IMR-90 (cell line): ENCODE data around the gene PAK6. TPM values are rescaled to one million over a fixed set of nuclear protein-coding genes. Genes with fewer than 3 reads are reported as not detected.

Experiments used
- ATAC-seq: fragments of 200-7000 bp; cut with Tn5 transposase; 2 replicates; pipeline ENCODE4 v1.9.1; 2020; ENCODE audit warnings: low read depth, mild to moderate bottlenecking, moderate library complexity
- BruUV-seq: library from RNA; stranded (reverse); fragments of 400-500 nt; replicated peaks from 2 replicates; lab custom pipeline; 2021; lab: Mats Ljungman, UMichigan
- CTCF ChIA-PET: fragments of 300-600 bp; formaldehyde crosslinking; extraction: SDS; loops from one replicate; lab custom pipeline; 2021; ENCODE audit warnings: antibody characterized with exemption; lab: Yijun Ruan, JAX
- POLR2A ChIA-PET: fragments of 300-600 bp; sonication (Branson Sonifier 250); formaldehyde crosslinking; loops from one replicate; lab custom pipeline; 2022; ENCODE audit warnings: antibody characterized with exemption; ENCODE audit not compliant: unreplicated experiment; lab: Charles Lee
- DNase-seq: peaks from one replicate; pipeline ENCODE4 v3.0.0; 2013
- H2AFZ ChIP-seq: replicated peaks from 2 replicates; pipeline ENCODE3; 2013; ENCODE audit warnings: low read length, mild to moderate bottlenecking; ENCODE audit not compliant: poor library complexity
- H2AK5ac ChIP-seq: 2 replicates; pipeline ENCODE4 v1.6.1; 2013; ENCODE audit warnings: low read depth, low read length, inconsistent platforms
- H2AK9ac ChIP-seq: replicated peaks from 2 replicates; pipeline ENCODE3; 2013; ENCODE audit warnings: mild to moderate bottlenecking, low read depth, low read length, moderate library complexity; ENCODE audit not compliant: poor library complexity
- H2BK120ac ChIP-seq: 2 replicates; pipeline ENCODE4 v1.6.1; 2013; ENCODE audit warnings: low read depth, low read length, inconsistent platforms
- H2BK15ac ChIP-seq: 3 replicates; pipeline ENCODE4 v1.6.1; 2013; ENCODE audit warnings: low read depth, low read length, inconsistent platforms
- H2BK20ac ChIP-seq: 2 replicates; pipeline ENCODE4 v1.6.1; 2013; ENCODE audit warnings: low read depth, mild to moderate bottlenecking, inconsistent platforms, low read length, moderate library complexity
- H2BK5ac ChIP-seq: 2 replicates; pipeline ENCODE4 v1.6.1; 2013; ENCODE audit warnings: mild to moderate bottlenecking, low read depth, low read length, inconsistent platforms; ENCODE audit not compliant: poor library complexity, severe bottlenecking
- H3K14ac ChIP-seq: replicated peaks from 2 replicates; pipeline ENCODE4 v1.6.1; 2013; ENCODE audit warnings: low read depth, low read length, inconsistent platforms
- H3K18ac ChIP-seq: 2 replicates; pipeline ENCODE4 v1.6.1; 2013; ENCODE audit warnings: low read depth, low read length, control low read depth
- H3K23ac ChIP-seq: 2 replicates; pipeline ENCODE4 v1.6.1; 2013; ENCODE audit warnings: low read depth, low read length, inconsistent platforms
- H3K27ac ChIP-seq: 2 replicates; pipeline ENCODE4 v1.5.1; 2013; ENCODE audit warnings: mild to moderate bottlenecking, control low read depth, low read length; ENCODE audit not compliant: insufficient read depth
- H3K27me3 ChIP-seq: 2 replicates; pipeline ENCODE4 v1.6.1; 2013; ENCODE audit warnings: low read length; ENCODE audit not compliant: control insufficient read depth, insufficient read depth
- H3K36me3 ChIP-seq: 2 replicates; pipeline ENCODE4 v1.6.1; 2013; ENCODE audit warnings: low read length, mixed read lengths; ENCODE audit not compliant: control insufficient read depth, insufficient read depth
- H3K4ac ChIP-seq: 2 replicates; pipeline ENCODE4 v1.6.1; 2013; ENCODE audit warnings: low read depth, low read length, inconsistent platforms
- H3K4me1 ChIP-seq: 2 replicates; pipeline ENCODE4 v1.6.1; 2013; ENCODE audit warnings: low read length, mixed read lengths; ENCODE audit not compliant: control insufficient read depth, insufficient read depth
- H3K4me2 ChIP-seq: 2 replicates; pipeline ENCODE4 v1.6.1; 2013; ENCODE audit warnings: low read depth, mild to moderate bottlenecking, control low read depth, low read length, moderate library complexity
- H3K4me3 ChIP-seq: 2 replicates; pipeline ENCODE4 v1.5.1; 2013; ENCODE audit warnings: low read depth, mild to moderate bottlenecking, control low read depth, low read length, moderate library complexity; ENCODE audit not compliant: insufficient read depth
- H3K56ac ChIP-seq: 2 replicates; pipeline ENCODE4 v1.6.1; 2013; ENCODE audit warnings: low read length, inconsistent platforms; ENCODE audit not compliant: insufficient read depth; ENCODE audit errors: extremely low read depth
- H3K79me1 ChIP-seq, 2 experiments: 2 replicates each; pipeline ENCODE4 v1.6.1; 2013; ENCODE audit warnings: low read length in 2 of 2, inconsistent platforms in 1 of 2, low read depth in 1 of 2
- H3K9ac ChIP-seq: 2 replicates; pipeline ENCODE4 v1.6.1; 2013; ENCODE audit warnings: low read depth, low read length, control low read depth
- H3K9me1 ChIP-seq: 2 replicates; pipeline ENCODE4 v1.6.1; 2013; ENCODE audit warnings: low read length, inconsistent platforms; ENCODE audit not compliant: insufficient read depth
- H3K9me3 ChIP-seq: 2 replicates; pipeline ENCODE4 v1.6.1; 2013; ENCODE audit warnings: low read length; ENCODE audit not compliant: control insufficient read depth, insufficient read depth
- H4K20me1 ChIP-seq: 2 replicates; pipeline ENCODE4 v1.6.1; 2013; ENCODE audit warnings: low read length, inconsistent platforms; ENCODE audit not compliant: insufficient read depth
- H4K5ac ChIP-seq: 2 replicates; pipeline ENCODE4 v1.6.1; 2013; ENCODE audit warnings: mild to moderate bottlenecking, low read depth, low read length, control low read depth
- H4K8ac ChIP-seq, 2 experiments: 2 replicates each; pipeline ENCODE4 v1.6.1; 2013; ENCODE audit warnings: low read depth in 2 of 2, low read length in 2 of 2, control low read depth in 1 of 2, inconsistent platforms in 1 of 2
- H4K91ac ChIP-seq: 2 replicates; pipeline ENCODE4 v1.6.1; 2013; ENCODE audit warnings: low read depth, low read length, inconsistent platforms; ENCODE audit not compliant: insufficient read depth
- BHLHE40 ChIP-seq: fragments of 150-350 bp; IDR thresholded peaks from 2 replicates; pipeline ENCODE4 v1.6.1; 2016; ENCODE audit warnings: mild to moderate bottlenecking, low read depth, low read length
- CEBPB ChIP-seq: IDR thresholded peaks from 2 replicates; pipeline ENCODE4 v1.6.1; 2012; ENCODE audit warnings: low read depth, low read length, improper control_type of control experiment
- CHD1 ChIP-seq: IDR thresholded peaks from 2 replicates; pipeline ENCODE4 v1.6.1; 2012; ENCODE audit warnings: low read depth, low read length, improper control_type of control experiment
- FOS ChIP-seq: fragments of 150-350 bp; IDR thresholded peaks from 2 replicates; pipeline ENCODE4 v1.6.1; 2016; ENCODE audit warnings: low read depth, low read length
- MAFK ChIP-seq: IDR thresholded peaks from 2 replicates; pipeline ENCODE4 v1.6.1; 2012; ENCODE audit warnings: low read depth, low read length, improper control_type of control experiment
- MAZ ChIP-seq: IDR thresholded peaks from 2 replicates; pipeline ENCODE4 v1.6.1; 2012; ENCODE audit warnings: low read depth, mild to moderate bottlenecking, low read length, improper control_type of control experiment, moderate library complexity, borderline replicate concordance
- MXI1 ChIP-seq: IDR thresholded peaks from 2 replicates; pipeline ENCODE4 v1.6.1; 2012; ENCODE audit warnings: low read depth, mild to moderate bottlenecking, low read length, moderate library complexity, borderline replicate concordance
- NFE2L2 ChIP-seq: fragments of 150-350 bp; IDR thresholded peaks from 2 replicates; pipeline ENCODE4 v1.6.1; 2016; ENCODE audit warnings: low read depth, mild to moderate bottlenecking, low read length
- RAD21 ChIP-seq: IDR thresholded peaks from 2 replicates; pipeline ENCODE4 v1.6.1; 2012; ENCODE audit warnings: low read length, improper control_type of control experiment
- RCOR1 ChIP-seq: IDR thresholded peaks from 2 replicates; pipeline ENCODE4 v1.6.1; 2012; ENCODE audit warnings: mild to moderate bottlenecking, low read length, improper control_type of control experiment; ENCODE audit not compliant: insufficient replicate concordance
- RFX5 ChIP-seq: IDR thresholded peaks from 2 replicates; pipeline ENCODE4 v1.8.0; 2012; ENCODE audit warnings: low read depth, mild to moderate bottlenecking, low read length, moderate library complexity
- SMC3 ChIP-seq: fragments of 150-350 bp; IDR thresholded peaks from 2 replicates; pipeline ENCODE4 v1.6.1; 2016; ENCODE audit warnings: low read depth, mild to moderate bottlenecking, antibody characterized with exemption, low read length, moderate library complexity
- USF2 ChIP-seq: fragments of 150-350 bp; IDR thresholded peaks from 2 replicates; pipeline ENCODE4 v1.6.1; 2017; ENCODE audit warnings: mild to moderate bottlenecking, antibody characterized with exemption, low read length, low read depth
- WGBS, 2 experiments: methylation state at CpG; one replicate each; pipeline versions ENCODE4 v1.1.5 to v1.1.7; 2013; ENCODE audit warnings: missing lambda C conversion rate in 2 of 2; ENCODE audit not compliant: insufficient read length in 1 of 2; ENCODE audit errors: extremely low coverage in 2 of 2; 5-methylcytosine and 5-hydroxymethylcytosine counted together
- dilution Hi-C: fragments of 300-500 bp; cut with HindIII; formaldehyde crosslinking; loops from one replicate; pipeline ENCODE4 v1.14.3; 2018; ENCODE audit warnings: low sequenced_read_pairs; ENCODE audit not compliant: unreplicated experiment
- in situ Hi-C: fragments of 300-500 bp; cut with MboI; formaldehyde crosslinking; loops from 3 replicates; pipeline ENCODE4 v1.14.3; 2019; ENCODE audit warnings: low sequenced_read_pairs, inconsistent platforms, mixed read lengths
- intact Hi-C: fragments of 100-400 bp; cut with micrococcal nuclease; formaldehyde crosslinking; loops from 2 replicates; pipeline ENCODE4 v1.10.0; 2022
- polyA plus RNA-seq, 3 experiments: library from polyadenylated mRNA; depleted of rRNA; stranded (reverse); fragments of >200 nt; gene quantifications; 2 replicates each; pipeline ENCODE4 v1.2.3, GENCODE V29; 2012; ENCODE audit warnings: low replicate concordance in 1 of 3
- total RNA-seq: library from RNA; depleted of rRNA; stranded (reverse); fragments of >200 nt; gene quantifications from 2 replicates; pipeline ENCODE4 v1.2.3, GENCODE V29; 2012
- TF ChIP-seq, protein P1 (sequence below): conservative IDR thresholded peaks from 2 replicates; pipeline ENCODE4 v1.5.1; 2012; ENCODE audit warnings: mild to moderate bottlenecking, low read depth, low read length, improper control_type of control experiment
- TF ChIP-seq, protein P2 (sequence below): fragments of 150-350 bp; IDR thresholded peaks from 2 replicates; pipeline ENCODE4 v1.6.1; 2016; ENCODE audit warnings: low read depth, mild to moderate bottlenecking, low read length, moderate library complexity, borderline replicate concordance

Gene PAK6
- total and polyA plus RNA-seq, 2 of the 4 experiments (the other 2 are of a cell fraction) = 0.21 TPM; not detected in 1

DNA sequence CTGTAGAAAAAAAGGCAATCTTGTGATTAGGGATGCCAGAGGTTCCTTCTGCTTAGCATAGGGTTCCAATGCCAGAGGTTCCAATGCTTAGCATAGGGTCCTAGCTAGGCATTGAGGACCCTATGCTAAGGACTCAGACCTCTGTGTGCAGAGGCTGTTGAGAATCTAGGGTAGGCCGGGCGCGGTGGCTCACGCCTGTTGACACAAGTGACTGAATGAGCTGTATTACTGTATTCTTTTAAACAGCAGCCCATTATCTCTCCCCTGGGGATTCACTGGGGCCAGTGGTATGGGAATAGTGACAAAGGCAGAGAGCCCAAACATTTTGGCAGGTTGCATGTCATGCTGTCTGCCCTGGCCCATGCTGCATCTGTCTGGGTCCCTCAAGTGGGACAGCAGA lies 16.2 kb downstream of the PAK6 start:
- intact Hi-C loops (no loop called here), in situ Hi-C loops (no loop called here), dilution Hi-C loops (no loop called here)
- Histone ChIP-seq H3K27ac (no peak overlapping the region), H3K79me1 (no peaks in the 10 kb centered on the region), H2AK9ac (no peak overlapping the region), H3K56ac (no peak overlapping the region), H3K14ac (no peak overlapping the region), H3K4me3 (no peak overlapping the region), H4K20me1 (no peaks in the 10 kb centered on the region), H3K9me1 (peaks cover 4% of the 10 kb centered on the region; the same call in 1 of the 2 replicates), H4K8ac (no peak overlapping the region), H3K23ac (no peak overlapping the region), H3K4ac (no peak overlapping the region), H2BK120ac (no peak overlapping the region), H2BK20ac (no peak overlapping the region), H4K5ac (no peak overlapping the region), H2AFZ (no peak overlapping the region), H3K27me3 (peaks cover 52% of the 10 kb centered on the region), H3K4me1 (peaks cover 3% of the 10 kb centered on the region; the same call in 1 of the 2 replicates), H3K18ac (no peak overlapping the region), H3K9ac (no peak overlapping the region), H2BK15ac (no peak overlapping the region), H3K36me3 (no peaks in the 10 kb centered on the region), H4K91ac (no peak overlapping the region), H3K4me2 (no peak overlapping the region), H2AK5ac (no peak overlapping the region), H3K9me3 (no peaks in the 10 kb centered on the region), H2BK5ac (no peak overlapping the region)
- no CpG with 5 or more reads among the region's 4 CpGs for WGBS, 2 experiments
- POLR2A ChIA-PET = no interaction called here
- CTCF ChIA-PET = no interaction called here
- DNase-seq = no peak
- ATAC-seq = no peak
- no TSS peak for BruUV-seq
- TF ChIP-seq NFE2L2 = no peak
- TF ChIP-seq FOS = no peak
- no peak for TF ChIP-seq USF2
- no peak for TF ChIP-seq RCOR1
- TF ChIP-seq, protein P1, sequence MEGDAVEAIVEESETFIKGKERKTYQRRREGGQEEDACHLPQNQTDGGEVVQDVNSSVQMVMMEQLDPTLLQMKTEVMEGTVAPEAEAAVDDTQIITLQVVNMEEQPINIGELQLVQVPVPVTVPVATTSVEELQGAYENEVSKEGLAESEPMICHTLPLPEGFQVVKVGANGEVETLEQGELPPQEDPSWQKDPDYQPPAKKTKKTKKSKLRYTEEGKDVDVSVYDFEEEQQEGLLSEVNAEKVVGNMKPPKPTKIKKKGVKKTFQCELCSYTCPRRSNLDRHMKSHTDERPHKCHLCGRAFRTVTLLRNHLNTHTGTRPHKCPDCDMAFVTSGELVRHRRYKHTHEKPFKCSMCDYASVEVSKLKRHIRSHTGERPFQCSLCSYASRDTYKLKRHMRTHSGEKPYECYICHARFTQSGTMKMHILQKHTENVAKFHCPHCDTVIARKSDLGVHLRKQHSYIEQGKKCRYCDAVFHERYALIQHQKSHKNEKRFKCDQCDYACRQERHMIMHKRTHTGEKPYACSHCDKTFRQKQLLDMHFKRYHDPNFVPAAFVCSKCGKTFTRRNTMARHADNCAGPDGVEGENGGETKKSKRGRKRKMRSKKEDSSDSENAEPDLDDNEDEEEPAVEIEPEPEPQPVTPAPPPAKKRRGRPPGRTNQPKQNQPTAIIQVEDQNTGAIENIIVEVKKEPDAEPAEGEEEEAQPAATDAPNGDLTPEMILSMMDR = no peak
- TF ChIP-seq RAD21 = no peak
- no peak for TF ChIP-seq RFX5
- TF ChIP-seq CHD1 = no peak
- no peak for TF ChIP-seq MAFK
- TF ChIP-seq BHLHE40 = no peak
- TF ChIP-seq, protein P2, sequence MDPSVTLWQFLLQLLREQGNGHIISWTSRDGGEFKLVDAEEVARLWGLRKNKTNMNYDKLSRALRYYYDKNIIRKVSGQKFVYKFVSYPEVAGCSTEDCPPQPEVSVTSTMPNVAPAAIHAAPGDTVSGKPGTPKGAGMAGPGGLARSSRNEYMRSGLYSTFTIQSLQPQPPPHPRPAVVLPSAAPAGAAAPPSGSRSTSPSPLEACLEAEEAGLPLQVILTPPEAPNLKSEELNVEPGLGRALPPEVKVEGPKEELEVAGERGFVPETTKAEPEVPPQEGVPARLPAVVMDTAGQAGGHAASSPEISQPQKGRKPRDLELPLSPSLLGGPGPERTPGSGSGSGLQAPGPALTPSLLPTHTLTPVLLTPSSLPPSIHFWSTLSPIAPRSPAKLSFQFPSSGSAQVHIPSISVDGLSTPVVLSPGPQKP = no peak
- no peak for TF ChIP-seq CEBPB
- TF ChIP-seq MAZ = no peak
- no peak for TF ChIP-seq SMC3
- TF ChIP-seq MXI1 = no peak
